Thyroid gland (tissue), 4 donors: ENCODE results near the gene MCEMP1.

Source experiments
- CTCF ChIP-seq, 6 experiments: fragments of 200-600 bp in 3 of 6; fragments of 450-650 bp in 3 of 6; sonication (generic) in 3 of 6; IDR thresholded peaks; one replicate each; pipeline ENCODE4 v1.5.1; 2016 to 2019; ENCODE audit warnings: antibody characterized with exemption in 6 of 6, mild to moderate bottlenecking in 2 of 6, inconsistent platforms in 1 of 6, moderate library complexity in 1 of 6
- POLR2A ChIP-seq, 2 donors: fragments of 450-650 bp; IDR thresholded peaks; one replicate each; pipeline ENCODE4 v1.6.1; 2017; ENCODE audit warnings: antibody characterized with exemption in 2 of 2, mild to moderate bottlenecking in 2 of 2, moderate library complexity in 1 of 2

GRCh38 chr19:7640803-7641202 lies 36.1 kb upstream of the MCEMP1 start:
- no peak for TF ChIP-seq CTCF (IDR thresholded peaks at IDR 0.05)
- no peak for TF ChIP-seq POLR2A (IDR thresholded peaks at IDR 0.05)
